Parathyroid adenoma (tissue), 2 donors: ENCODE data around the gene EIF4H.
A peak's percentile ranks its signal among the peaks of the same experiment; 100 is the strongest.

Experiments used
- H2AFZ ChIP-seq: fragments of 300-600 bp; sonication (generic); one replicate; pipeline ENCODE4 v1.7.0; 2017; ENCODE audit warnings: antibody characterized with exemption, mild to moderate bottlenecking
- H3K27ac ChIP-seq: fragments of 300-600 bp; sonication (generic); one replicate; pipeline ENCODE4 v1.7.0; 2017
- H3K27me3 ChIP-seq: fragments of 300-600 bp; sonication (generic); one replicate; pipeline ENCODE4 v1.7.0; 2017; ENCODE audit warnings: low read length; ENCODE audit not compliant: control insufficient read depth, insufficient read depth
- H3K36me3 ChIP-seq: fragments of 300-600 bp; sonication (generic); one replicate; pipeline ENCODE4 v1.7.0; 2017; ENCODE audit warnings: low read length; ENCODE audit not compliant: control insufficient read depth, insufficient read depth
- H3K4me1 ChIP-seq: fragments of 300-600 bp; sonication (generic); one replicate; pipeline ENCODE4 v1.7.0; 2017; ENCODE audit warnings: control low read depth
- H3K4me2 ChIP-seq: fragments of 300-600 bp; sonication (generic); one replicate; pipeline ENCODE4 v1.7.0; 2017; ENCODE audit warnings: low read length
- H3K4me3 ChIP-seq: fragments of 300-600 bp; sonication (generic); one replicate; pipeline ENCODE4 v1.7.0; 2017; ENCODE audit warnings: low read depth, low read length
- H3K79me2 ChIP-seq: fragments of 300-600 bp; sonication (generic); one replicate; pipeline ENCODE4 v1.7.0; 2017; ENCODE audit warnings: control low read depth
- H3K9ac ChIP-seq: fragments of 300-600 bp; sonication (generic); one replicate; pipeline ENCODE4 v1.7.0; 2017; ENCODE audit warnings: mild to moderate bottlenecking
- H3K9me3 ChIP-seq: fragments of 300-600 bp; sonication (generic); one replicate; pipeline ENCODE4 v1.7.0; 2017; ENCODE audit warnings: low read length; ENCODE audit not compliant: control insufficient read depth
- TF ChIP-seq, protein P1 (sequence below): fragments of 300-600 bp; sonication (generic); IDR thresholded peaks from one replicate; pipeline ENCODE4 v1.7.0; 2017; ENCODE audit warnings: antibody characterized with exemption, mild to moderate bottlenecking
- donor health status: primary hyperparathyroidism.

The EIF4H gene

DNA sequence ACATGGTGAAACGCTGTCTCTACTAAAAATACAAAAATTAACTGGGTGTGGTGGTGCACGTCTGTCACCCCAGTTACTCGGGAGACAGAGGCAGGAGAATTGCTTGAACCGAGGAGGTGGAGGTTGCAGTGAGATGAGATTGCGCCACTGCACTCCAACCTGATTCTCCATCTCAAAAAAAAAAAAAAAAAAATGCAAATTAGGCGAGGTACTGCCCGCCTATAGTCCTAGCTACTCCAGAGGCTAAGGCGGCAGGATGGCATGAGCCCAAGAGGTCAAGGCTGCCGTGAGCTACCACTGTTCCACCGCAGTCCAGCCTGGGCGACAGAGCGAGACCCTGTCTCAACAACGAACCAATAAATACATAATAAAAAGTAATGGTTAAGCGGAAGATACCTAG, 1.1 kb upstream of the EIF4H start:
- Histone ChIP-seq H3K27me3 (no peaks in the 10 kb centered on the region), H3K79me2 (peaks cover 34% of the 10 kb centered on the region), H3K9ac (no peak overlapping the region), H3K4me3 (peak overlapping the region; percentile 94), H3K36me3 (no peaks in the 10 kb centered on the region), H3K4me2 (peak overlapping the region; percentile 99), H3K4me1 (peaks cover 9% of the 10 kb centered on the region), H2AFZ (peak overlapping the region; percentile 99), H3K27ac (no peak overlapping the region), H3K9me3 (no peaks in the 10 kb centered on the region)
- TF ChIP-seq, protein P1, sequence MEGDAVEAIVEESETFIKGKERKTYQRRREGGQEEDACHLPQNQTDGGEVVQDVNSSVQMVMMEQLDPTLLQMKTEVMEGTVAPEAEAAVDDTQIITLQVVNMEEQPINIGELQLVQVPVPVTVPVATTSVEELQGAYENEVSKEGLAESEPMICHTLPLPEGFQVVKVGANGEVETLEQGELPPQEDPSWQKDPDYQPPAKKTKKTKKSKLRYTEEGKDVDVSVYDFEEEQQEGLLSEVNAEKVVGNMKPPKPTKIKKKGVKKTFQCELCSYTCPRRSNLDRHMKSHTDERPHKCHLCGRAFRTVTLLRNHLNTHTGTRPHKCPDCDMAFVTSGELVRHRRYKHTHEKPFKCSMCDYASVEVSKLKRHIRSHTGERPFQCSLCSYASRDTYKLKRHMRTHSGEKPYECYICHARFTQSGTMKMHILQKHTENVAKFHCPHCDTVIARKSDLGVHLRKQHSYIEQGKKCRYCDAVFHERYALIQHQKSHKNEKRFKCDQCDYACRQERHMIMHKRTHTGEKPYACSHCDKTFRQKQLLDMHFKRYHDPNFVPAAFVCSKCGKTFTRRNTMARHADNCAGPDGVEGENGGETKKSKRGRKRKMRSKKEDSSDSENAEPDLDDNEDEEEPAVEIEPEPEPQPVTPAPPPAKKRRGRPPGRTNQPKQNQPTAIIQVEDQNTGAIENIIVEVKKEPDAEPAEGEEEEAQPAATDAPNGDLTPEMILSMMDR = no peak

DNA sequence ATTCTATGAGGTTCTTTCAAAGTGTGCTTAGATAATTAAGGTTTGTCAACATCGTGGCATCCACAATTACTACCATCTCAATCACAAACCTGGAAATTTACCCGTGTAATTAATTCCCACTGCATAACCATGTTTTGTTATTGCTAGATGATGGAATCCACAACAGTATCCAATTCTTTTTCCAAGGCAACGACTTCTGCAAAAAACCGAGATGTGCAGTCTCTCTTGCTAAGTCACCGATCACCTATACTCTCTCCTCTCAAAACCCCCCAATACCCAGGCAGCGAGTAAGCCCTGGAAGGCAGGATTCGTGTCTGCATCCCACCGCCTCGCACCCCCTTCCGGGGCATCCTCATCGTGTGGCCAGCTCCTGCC, 678 bp upstream of the EIF4H start:
- Histone ChIP-seq H3K4me3 (peak overlapping the region; percentile 94), H3K9me3 (no peaks in the 10 kb centered on the region), H3K9ac (peak overlapping the region; percentile 2), H3K4me1 (peaks cover 13% of the 10 kb centered on the region), H3K79me2 (peaks cover 38% of the 10 kb centered on the region), H3K27ac (peak overlapping the region; percentile 76), H3K4me2 (peak overlapping the region; percentile 99), H2AFZ (peak overlapping the region; percentile 99), H3K27me3 (no peaks in the 10 kb centered on the region), H3K36me3 (no peaks in the 10 kb centered on the region)
- TF ChIP-seq, protein P1 = no peak

- Histone ChIP-seq H3K4me2 (peak overlapping the region; percentile 87), H3K27me3 (no peaks in the 10 kb centered on the region), H3K9me3 (no peaks in the 10 kb centered on the region), H3K36me3 (no peaks in the 10 kb centered on the region), H3K9ac (peak overlapping the region; percentile 90), H3K79me2 (peaks cover 50% of the 10 kb centered on the region), H2AFZ (peak overlapping the region; percentile 77), H3K4me3 (peak overlapping the region; percentile 83), H3K4me1 (peaks cover 23% of the 10 kb centered on the region), H3K27ac (peak overlapping the region; percentile 80)
- TF ChIP-seq, protein P1 = peak; percentile 7
Measured at GRCh38 chr7:74174606-74175082, 488 bp downstream of the EIF4H start.

DNA sequence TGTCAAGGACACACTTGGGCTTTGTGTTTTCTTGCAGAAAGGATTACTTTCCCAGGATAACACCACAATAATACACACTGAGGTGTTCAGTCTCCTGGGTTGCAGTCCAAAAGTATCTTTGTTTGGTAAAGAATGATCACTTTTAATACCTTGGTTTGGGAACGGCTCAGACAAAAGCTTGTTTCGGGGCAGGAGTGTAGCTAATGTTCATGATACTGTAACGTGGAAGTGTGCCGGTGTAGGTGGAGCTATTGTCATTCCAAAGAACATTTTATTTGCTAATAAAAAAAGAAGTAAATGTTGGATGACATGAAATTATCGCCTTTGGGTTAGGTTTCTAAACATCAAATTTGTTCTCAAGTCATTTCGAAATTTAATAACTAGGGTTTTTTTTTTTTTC, 1.2 kb downstream of the EIF4H start:
- Histone ChIP-seq H3K4me3 (peak overlapping the region; percentile 83), H3K79me2 (peaks cover 57% of the 10 kb centered on the region), H3K27me3 (no peaks in the 10 kb centered on the region), H3K36me3 (no peaks in the 10 kb centered on the region), H3K9me3 (no peaks in the 10 kb centered on the region), H3K4me1 (peaks cover 29% of the 10 kb centered on the region), H3K27ac (peak overlapping the region; percentile 80), H3K9ac (no peak overlapping the region), H3K4me2 (peak overlapping the region; percentile 87), H2AFZ (no peak overlapping the region)
- TF ChIP-seq, protein P1 = no peak

GRCh38 chr7:74176555-74176954, 2.4 kb downstream of the EIF4H start:
- Histone ChIP-seq H3K9me3 (no peaks in the 10 kb centered on the region), H3K4me2 (no peak overlapping the region), H2AFZ (no peak overlapping the region), H3K9ac (no peak overlapping the region), H3K4me1 (peaks cover 37% of the 10 kb centered on the region), H3K27ac (no peak overlapping the region), H3K36me3 (no peaks in the 10 kb centered on the region), H3K4me3 (no peak overlapping the region), H3K27me3 (no peaks in the 10 kb centered on the region), H3K79me2 (peaks cover 69% of the 10 kb centered on the region)
- TF ChIP-seq, protein P1 = no peak
